ENCODE measurements around the gene LEKR1.
A peak's percentile ranks its signal among the peaks of the same experiment; 100 is the strongest.

The LEKR1 gene

DNA sequence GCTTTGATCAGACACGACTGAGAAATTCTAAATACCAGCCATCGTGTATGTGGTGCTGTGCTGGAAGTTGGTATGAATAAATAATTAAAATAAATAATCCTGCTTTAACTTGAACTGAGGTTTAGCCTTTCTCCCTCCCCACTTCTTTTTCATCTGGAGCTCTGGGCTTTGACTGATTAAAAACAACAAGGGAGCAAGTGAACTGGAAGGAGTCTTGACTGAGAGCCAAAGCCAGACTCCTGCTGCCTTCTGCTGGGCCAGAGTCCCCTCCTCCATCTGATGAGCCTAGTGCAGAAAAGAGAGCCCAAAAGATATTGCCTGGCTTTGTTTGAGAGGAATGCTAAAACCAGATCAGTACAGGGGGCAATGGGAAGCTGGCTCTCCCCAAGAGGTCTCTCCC, 237.8 kb downstream of the LEKR1 start:
- DNase-seq, result no peak

DNA sequence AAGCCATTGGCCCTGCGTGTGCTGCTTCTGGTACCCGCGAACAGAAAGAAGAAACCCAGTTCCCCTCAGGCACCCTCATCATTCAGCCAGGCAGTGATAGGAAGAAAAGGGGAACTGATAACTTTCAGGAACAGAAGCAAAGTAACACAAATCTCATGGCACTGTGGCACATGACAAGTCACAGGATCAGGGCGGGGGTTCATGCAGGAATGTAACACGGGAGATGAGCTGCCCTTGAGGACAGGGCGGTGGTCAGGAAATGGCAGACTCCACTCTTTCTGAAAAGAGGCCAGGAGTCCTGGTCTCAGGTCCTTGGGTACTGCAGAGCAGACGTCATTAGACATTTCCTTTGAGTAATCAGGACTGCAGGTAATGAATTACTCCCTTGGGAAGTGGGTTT, 238.2 kb downstream of the LEKR1 start:
- no peak for DNase-seq

DNA sequence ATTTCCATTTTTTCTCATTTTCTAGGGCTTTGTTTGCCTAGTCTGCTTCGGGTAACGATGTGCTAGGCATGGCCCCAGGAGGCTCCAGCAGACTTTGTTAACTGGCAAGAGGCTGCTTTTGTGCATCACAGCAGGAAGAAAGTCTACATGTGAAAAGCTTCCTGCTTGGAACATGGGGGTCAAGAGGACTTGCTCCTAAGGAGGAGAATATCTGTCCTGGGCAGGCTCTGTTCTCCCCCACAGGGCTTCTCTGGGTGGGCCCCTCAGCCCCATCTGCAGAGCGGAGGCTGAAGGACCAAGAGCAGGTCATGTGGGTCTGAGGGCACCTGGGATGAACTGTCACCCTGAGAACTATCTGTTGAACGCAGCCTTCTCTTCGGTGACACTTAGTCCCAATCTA, 239.0 kb downstream of the LEKR1 start:
- DNase-seq, result no peak

DNA sequence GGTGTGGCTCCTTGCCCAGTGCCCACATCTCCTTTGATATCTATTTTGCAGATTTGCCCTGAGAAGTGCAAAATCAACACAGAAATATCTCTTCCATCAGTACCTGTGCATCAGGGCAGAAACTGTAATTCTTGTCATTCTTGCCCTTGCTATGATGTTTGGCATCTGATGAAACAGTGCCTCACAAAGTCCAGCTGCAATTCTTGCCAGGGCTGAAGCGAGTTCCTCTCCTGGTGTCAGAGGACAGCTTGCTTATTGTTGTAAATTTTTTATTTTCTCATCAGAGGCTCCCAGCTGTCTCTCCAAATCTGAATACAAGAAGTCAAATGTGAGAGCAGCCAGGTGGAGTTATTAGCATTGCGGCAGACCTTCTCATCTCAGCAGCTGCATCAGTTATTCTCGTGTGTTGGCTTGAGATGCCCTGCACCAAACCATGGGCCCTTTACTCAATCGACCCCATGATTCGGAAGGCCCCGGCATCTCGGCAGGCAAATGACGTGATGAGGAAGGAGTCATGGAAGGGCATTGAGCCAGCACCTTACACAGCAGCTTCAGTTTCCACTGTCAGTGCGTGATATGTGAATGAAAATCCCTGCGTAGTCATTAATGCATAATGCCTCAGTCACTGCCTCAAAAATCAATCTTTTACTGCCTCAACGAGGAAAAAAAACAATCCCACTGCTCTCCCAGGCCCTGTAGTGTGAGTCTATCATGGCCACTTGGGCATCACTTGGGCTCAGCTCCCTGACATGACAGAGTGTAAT, 240.4 kb downstream of the LEKR1 start:
- DNase-seq, result no peak

- peak in 2 of 5 donors; percentile 25 to 73 for DNase-seq
These were observed 241.0 kb downstream of the LEKR1 start for GRCh38 chr3:157067114-157067513.

DNA sequence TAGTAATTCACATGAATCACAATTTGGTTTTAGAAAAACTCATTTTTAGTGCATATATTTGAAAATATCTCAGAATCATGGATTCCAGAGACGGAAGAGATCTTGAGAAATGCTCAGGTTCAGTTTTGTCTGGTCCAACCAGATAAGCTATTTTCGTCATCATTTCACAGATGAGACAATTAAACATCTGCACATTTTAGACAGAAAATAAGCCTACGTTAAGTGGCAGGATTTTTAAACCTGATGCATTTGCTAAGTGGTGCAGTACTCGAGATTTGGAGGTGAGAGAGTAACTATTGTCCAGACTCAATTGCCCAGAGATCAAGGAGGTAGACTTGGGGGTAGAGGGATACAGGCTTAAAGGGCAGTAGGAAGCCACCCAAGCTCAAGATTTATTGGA, 243.3 kb downstream of the LEKR1 start:
- no peak for DNase-seq

DNA sequence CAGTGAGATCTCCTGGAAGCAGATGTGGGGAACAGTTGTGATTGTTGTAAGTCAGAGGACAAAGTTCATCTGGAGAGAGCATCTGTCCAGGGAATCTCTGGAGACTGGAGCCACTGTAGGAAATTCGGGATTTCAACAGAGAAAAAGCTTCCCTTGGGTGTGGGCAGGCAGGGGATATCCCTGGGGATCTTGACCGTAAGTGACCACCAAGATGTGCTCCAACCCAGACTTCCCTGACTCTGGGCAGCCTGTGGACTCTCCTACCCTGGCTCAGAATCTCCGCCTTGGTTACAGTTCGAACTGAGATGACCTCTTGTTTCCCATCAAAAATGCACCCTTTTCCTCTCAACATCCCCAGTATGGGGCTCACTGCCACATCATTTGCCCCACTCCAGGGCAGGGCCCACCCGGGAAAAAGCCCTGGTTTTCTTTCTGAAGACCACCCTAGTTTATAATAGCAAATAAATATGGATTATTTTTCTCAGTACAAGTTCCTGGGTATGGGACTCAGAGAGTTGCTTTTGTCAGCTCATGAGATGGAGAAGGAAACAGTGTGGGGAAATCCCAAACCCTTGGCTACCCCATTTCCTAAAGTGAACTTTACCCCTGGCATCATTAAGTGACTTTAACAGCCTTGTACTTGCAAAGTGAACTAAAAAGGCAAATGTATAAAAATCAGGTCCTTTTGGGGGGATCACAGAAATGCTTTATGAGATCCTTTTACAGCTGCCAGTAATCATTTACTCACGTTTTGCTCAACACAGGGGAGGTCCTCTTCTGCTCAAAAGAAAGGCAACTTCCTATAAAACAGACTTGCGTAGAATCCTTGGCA, 243.9 kb downstream of the LEKR1 start:
- DNase-seq, result no peak

DNA sequence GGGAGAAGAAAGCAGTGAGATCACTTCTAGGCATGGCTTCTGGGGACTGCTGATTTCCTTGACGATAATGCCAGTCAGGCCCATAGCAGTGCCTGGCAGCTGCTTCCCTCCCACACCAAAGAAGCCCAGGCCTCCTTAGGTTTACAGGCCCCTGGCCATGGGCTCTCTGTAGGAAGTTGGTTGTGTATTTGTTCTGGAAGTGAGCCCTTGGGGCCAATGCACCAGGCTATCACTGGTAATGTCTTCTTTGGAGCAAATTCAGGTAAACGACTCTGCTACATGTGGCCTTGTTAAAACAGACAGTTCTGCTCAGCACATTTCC, 244.5 kb downstream of the LEKR1 start:
- no peak for DNase-seq

DNA sequence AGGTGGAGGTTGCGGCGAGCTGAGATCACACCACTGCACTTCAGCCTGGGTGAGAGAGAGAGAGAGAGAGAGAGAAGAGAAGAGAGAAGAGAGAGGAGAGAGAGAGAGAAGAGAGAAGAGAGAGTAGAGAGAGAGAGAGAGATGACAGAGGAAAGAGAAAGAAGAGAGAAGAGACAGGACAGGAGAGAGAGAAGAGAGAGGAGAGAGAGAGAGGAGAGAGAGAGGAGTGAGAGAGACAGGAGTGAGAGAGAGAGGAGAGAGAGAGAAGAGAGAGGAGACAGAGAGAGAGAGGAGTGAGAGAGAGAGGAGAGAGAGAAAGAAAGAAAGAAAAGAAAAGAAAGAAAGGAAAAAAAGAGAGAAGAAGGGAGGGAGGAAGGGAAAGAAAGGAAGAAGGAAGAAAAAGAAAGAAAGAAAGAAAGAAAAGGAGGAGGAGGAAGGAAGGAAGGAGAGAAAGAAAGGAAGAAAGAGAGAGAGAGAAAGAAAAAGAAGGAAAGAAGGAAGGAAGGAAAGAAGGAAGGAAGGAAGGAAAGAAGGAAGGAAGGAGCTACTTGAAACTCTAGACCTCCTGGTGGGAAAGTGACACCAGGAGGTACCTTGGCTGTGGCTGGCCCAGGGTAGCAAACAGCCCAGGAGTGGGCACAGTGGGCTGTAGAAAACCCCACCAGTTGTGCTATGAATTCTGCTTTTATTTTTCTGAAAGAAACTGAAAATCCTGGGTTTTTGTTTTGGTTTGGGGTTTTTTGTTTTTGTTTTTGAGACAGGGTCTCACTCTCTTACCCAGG, 245.8 kb downstream of the LEKR1 start:
- DNase-seq, result no peak

- no peak for DNase-seq
These were observed 247.7 kb downstream of the LEKR1 start for GRCh38 chr3:157073810-157074209.

- DNase-seq, result no peak
These were observed 248.3 kb downstream of the LEKR1 start for GRCh38 chr3:157074490-157074889.

GRCh38 chr3:157074981-157075380, 248.8 kb downstream of the LEKR1 start:
- no peak for DNase-seq

DNA sequence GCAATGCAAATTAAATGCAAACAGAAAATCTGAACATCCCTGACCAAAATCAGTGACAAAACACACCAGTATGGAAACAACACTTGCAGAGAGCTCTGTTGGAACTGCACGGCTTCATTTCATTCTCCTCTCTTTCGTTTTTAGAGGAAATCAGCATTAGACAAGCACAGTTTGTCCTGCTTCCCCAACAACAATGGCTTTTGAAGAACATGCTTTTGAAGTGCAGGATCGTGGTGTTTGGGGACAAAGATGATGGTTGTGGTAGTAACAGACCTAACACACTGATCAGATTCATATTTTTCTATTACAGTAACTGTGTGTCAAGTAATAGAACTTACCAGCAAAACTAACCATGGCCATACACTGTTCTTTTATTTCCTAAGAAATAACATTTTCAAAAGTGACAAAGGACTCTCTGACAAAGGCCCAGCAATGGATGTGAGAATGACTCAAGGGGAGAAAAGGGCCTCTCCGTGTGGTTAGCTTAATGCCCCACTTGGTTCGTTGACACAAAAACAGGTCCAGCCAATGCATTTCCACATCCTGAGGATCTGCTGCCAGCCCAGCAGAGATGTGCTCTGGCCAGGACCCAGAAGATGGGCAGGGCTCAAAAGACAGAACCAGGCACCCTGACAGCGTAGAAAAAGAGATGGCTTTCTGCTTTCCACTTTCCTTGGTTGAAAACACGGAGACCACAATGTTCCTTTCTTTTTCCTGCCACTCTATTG, 249.7 kb downstream of the LEKR1 start:
- peak in 1 of 5 donors; percentile 38 for DNase-seq

DNA sequence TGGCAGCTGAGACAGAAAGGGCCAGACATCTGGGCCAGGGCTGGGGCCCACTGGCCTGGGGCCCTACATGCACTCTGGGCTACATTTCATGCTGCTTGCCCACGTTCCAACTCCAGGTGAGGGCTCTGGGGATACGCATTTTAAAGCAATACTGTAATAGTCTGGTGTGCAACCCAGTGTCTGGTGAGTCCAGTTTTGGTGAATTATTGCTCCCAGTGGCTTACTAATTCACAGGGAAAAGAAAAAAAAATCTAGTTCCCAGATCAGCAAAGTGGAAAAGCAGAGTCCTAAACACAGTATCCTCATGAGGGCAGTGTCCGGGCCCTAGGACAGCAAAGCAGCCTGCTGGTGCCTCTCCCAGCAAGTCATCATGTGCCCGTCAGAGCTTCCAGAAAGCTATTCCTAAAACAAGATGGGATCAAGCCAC, 251.4 kb downstream of the LEKR1 start:
- DNase-seq, result no peak

DNA sequence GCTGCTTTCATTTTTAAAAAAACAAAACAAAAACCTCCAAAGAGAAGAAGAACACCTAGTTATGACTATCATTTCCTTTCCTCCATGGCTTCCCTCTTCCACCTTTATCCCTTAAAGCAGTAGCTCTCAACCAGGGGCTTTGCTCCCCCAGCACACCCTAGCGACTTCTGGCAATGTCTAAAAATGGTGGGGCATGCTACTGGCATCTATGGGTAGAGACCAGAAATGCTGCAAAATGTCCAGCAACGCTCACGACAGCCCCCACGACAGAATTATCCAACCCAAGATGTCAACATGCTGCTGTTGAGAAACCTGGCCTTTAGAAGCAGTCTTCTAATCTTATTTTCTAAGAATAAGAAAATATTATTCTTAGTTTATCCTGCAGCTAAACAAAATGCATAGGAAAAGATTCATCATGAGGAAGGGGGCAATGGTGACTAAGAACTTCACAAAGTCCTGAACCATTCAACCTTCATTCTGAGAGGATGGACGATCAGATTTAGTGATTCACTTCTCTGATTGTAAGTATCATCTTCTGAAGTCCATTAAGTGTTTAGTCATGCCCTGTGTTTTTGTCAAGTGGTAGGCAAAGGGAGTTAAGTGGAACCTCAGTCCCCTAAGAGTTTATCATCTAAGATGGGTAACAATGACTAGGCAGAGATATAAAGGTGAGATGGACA, 252.1 kb downstream of the LEKR1 start:
- no peak for DNase-seq

- no peak for DNase-seq
These were observed 252.6 kb downstream of the LEKR1 start for GRCh38 chr3:157078811-157079185.

DNA sequence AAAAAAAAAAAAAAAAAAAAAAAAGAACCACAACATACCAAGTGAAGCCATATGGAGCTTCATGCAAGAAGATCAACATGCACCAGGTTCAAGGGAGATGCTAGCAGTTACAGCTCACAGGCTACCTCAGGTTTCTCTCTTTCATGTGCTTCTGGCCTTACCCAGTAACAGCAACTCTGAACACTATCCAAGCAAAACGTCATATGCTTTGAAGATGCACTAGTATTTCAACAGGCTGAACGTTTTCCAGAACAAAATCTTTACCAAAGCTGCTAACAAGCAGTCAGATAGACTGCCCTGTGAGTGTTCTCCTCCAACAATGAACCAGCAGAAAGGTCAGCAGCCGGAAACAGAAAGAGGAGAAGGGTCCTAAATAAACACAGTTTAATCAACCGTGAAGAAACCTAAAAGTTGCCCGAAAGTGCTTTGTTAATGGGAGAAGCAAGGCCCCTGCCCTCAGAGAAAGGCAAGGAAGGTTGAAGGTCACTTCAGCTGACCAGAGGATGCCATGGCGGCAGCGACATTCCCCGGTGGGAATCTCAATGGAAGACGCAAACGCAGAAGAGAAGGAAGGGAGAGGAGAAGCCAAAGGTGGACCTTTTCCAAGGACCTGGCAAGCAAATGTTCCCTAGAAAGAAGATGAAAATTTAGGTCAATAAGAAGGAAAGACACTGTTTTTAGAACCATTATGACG, 253.7 kb downstream of the LEKR1 start:
- DNase-seq, result no peak

DNA sequence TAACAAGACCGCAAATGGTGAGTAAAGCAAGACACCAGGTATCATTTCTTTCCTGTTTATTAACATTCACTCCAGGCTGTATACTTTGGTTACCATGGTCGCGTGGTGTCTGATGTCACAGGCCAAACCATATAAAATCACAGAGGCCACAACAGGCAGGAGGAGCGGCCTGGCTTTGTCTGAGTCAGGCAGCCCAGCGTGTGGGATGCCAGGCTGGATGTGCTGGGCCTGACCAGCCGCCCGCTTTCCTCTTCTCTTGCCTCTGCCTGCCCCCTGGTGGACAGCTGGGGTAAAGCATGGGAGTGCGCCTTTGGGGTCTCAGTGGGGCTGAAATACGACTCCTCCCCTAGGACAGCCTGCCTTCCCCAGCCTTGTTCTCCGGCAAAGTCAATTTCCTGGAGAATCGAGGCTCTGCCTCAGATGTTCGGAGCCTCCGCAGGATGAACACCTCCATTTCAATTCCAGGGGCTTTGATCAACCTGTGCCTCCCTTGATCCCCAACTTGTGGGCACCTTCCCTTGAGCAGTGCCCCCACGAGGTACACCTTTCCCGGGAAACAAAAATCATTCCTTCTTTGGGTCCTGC, 255.6 kb downstream of the LEKR1 start:
- DNase-seq, result peak; percentile 70 to 82 (median 76)

DNA sequence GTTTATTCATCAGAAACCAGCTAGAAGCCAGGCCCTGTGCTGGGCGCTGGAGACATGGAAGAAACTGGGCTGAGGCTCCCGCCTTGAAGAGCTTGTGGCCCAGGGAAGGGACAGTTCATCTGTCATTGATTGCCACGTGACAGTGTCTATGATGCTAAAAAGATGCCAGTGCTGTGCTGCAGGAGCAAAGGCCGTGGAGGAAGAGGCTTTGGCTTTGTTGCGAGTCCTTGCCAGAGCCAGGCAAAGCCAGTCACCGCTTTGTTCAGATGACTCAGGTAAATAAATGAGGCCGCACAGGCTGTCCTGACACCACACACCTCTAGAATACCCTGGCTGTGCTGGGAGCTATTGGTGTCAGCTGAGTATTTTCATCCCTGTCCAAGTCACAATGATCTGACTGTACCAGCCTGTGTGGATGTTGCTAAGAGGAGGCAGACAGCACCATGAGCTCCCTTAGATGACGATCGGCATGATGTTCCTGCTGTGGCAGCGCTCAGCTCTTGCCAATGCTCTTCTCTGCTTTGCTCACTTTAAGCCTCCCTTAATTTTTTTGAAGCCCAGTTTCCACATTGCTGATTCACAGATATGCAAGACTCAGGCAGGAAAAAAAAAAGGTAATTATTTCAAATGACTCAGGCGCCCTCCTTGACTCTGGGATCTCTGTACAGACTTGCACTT, 256.3 kb downstream of the LEKR1 start:
- no peak for DNase-seq

DNA sequence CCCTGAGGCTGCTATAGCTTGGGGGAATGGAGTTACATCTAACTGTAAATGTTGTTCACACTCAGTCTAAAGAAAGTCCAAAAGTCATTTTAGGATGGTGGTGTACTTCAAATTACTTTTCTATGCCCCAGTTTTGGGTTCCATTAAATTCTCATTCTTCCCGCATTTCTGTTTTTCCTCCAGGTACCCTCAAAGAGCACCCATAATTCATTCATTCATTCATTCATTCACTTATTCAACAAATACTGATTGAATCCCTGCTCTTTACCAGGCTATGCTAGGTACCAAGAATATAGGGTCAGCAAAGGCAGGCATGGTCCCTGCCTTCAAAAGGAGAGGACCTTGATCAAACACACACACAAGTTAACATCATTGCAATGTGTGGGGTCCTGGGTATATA, 257.7 kb downstream of the LEKR1 start:
- no peak for DNase-seq

Data from T-helper 1 cell (primary cell).